Keratinocyte (primary cell): ENCODE data around the gene RNASE8. TPM values are rescaled to one million over a fixed set of nuclear protein-coding genes. Genes with fewer than 3 reads are reported as not detected.

Source experiments
- DNase-seq: peaks from one replicate; pipeline ENCODE4 v3.0.0-alpha.2; 2011; ENCODE audit warnings: low read depth, missing footprints, low spot score
- FAIRE-seq: peaks from 2 replicates; lab custom pipeline; 2011; peaks lifted over from hg19 to GRCh38; lab: Jason Lieb, UNC
- H2AFZ ChIP-seq: 2 replicates; pipeline ENCODE4 v1.6.0; 2012; ENCODE audit warnings: low read length, control low read depth, inconsistent platforms; ENCODE audit not compliant: control insufficient read depth
- H3K27ac ChIP-seq: 2 replicates; pipeline ENCODE4 v1.5.1; 2011; ENCODE audit warnings: low read length; ENCODE audit not compliant: control insufficient read depth, insufficient read depth
- H3K27me3 ChIP-seq: 3 replicates; pipeline ENCODE4 v1.6.0; 2011; ENCODE audit warnings: low read length; ENCODE audit not compliant: control insufficient read depth, insufficient read depth; ENCODE audit errors: extremely low read depth
- H3K36me3 ChIP-seq, 2 experiments: 2 replicates in 1 of 2; 3 replicates in 1 of 2; pipeline ENCODE4 v1.5.1; 2011; ENCODE audit warnings: low read length in 2 of 2, mild to moderate bottlenecking in 1 of 2; ENCODE audit not compliant: control insufficient read depth in 2 of 2, insufficient read depth in 2 of 2; ENCODE audit errors: extremely low read depth in 1 of 2
- H3K4me1 ChIP-seq: 3 replicates; pipeline ENCODE4 v1.5.1; 2011; ENCODE audit warnings: low read length; ENCODE audit not compliant: control insufficient read depth, insufficient read depth; ENCODE audit errors: extremely low read depth
- H3K4me2 ChIP-seq: 3 replicates; pipeline ENCODE4 v1.6.0; 2011; ENCODE audit warnings: low read depth, low read length; ENCODE audit not compliant: control insufficient read depth, insufficient read depth; ENCODE audit errors: extremely low read depth
- H3K4me3 ChIP-seq, 3 experiments: fragments of 200-600 bp in 1 of 3; sonication (generic) in 1 of 3; 2 replicates in 2 of 3; 3 replicates in 1 of 3; pipeline ENCODE4 v1.5.1; 2011 to 2016; ENCODE audit warnings: low read length in 3 of 3, mild to moderate bottlenecking in 3 of 3, control low read depth in 2 of 3, inconsistent platforms in 1 of 3, low read depth in 1 of 3, mixed read lengths in 1 of 3, mixed run types in 1 of 3, moderate library complexity in 1 of 3; ENCODE audit not compliant: control insufficient read depth in 2 of 3, insufficient read depth in 2 of 3; ENCODE audit errors: extremely low read depth in 1 of 3
- H3K79me2 ChIP-seq: 2 replicates; pipeline ENCODE4 v1.6.0; 2012; ENCODE audit warnings: low read length; ENCODE audit not compliant: control insufficient read depth, insufficient read depth
- H3K9ac ChIP-seq: 3 replicates; pipeline ENCODE4 v1.6.0; 2011; ENCODE audit warnings: low read length; ENCODE audit not compliant: control insufficient read depth, insufficient read depth; ENCODE audit errors: extremely low read depth
- H3K9me1 ChIP-seq: 3 replicates; pipeline ENCODE4 v1.6.0; 2011; ENCODE audit warnings: low read length; ENCODE audit not compliant: control insufficient read depth, insufficient read depth; ENCODE audit errors: extremely low read depth
- H3K9me3 ChIP-seq: 2 replicates; pipeline ENCODE4 v1.5.1; 2012; ENCODE audit warnings: low read depth, low read length; ENCODE audit not compliant: control insufficient read depth
- H4K20me1 ChIP-seq: 3 replicates; pipeline ENCODE4 v1.6.0; 2011; ENCODE audit warnings: low read length; ENCODE audit not compliant: control insufficient read depth, insufficient read depth; ENCODE audit errors: extremely low read depth
- CTCF ChIP-seq, 3 experiments: IDR thresholded peaks in 1 of 3; conservative IDR thresholded peaks in 1 of 3; optimal IDR thresholded peaks in 1 of 3; 2 replicates in 2 of 3; 3 replicates in 1 of 3; pipeline versions ENCODE3 to v1.5.1; 2011; ENCODE audit warnings: low read length in 3 of 3, mild to moderate bottlenecking in 3 of 3, moderate library complexity in 2 of 3, control low read depth in 1 of 3, inconsistent platforms in 1 of 3; ENCODE audit not compliant: insufficient read depth in 2 of 3; ENCODE audit errors: extremely low read depth in 1 of 3
- EZH2 ChIP-seq: IDR thresholded peaks from one replicate; pipeline ENCODE4 v1.6.1; 2012; ENCODE audit warnings: inconsistent platforms, mild to moderate bottlenecking, low read length, moderate library complexity
- dilution Hi-C: fragments of 300-500 bp; cut with MboI; formaldehyde crosslinking; loops from one replicate; pipeline ENCODE4 v1.7.0; 2020; ENCODE audit warnings: low sequenced_read_pairs; ENCODE audit not compliant: extremely low pct_ligation_motif_present
- polyA plus RNA-seq, 5 experiments: library from polyadenylated mRNA; depleted of rRNA in 3 of 5; stranded (reverse) in 3 of 5; stranded (forward) in 1 of 5; unstranded in 1 of 5; fragments of >200 nt; gene quantifications; 1 replicate in 1 of 5; 2 replicates in 3 of 5; 3 replicates in 1 of 5; pipeline versions ENCODE4 v1.2.1 to v1.2.3, GENCODE V29; 2011 to 2012; ENCODE audit warnings: missing spikeins in 2 of 5, low read depth in 1 of 5, low replicate concordance in 1 of 5

Gene RNASE8
- polyA plus RNA-seq, 1 donor (not counting 4 experiments of a cell fraction or from before 2014, with no cell fraction given), result not detected

GRCh38 chr14:21081521-21082142, 24.0 kb downstream of the RNASE8 start:
- Histone ChIP-seq H3K9me1 (peaks cover 3% of the 10 kb centered on the region), H3K36me3 (peaks cover 0 to 13% of the 10 kb centered on the region in 2 experiments), H3K79me2 (no peaks in the 10 kb centered on the region), H4K20me1 (no peaks in the 10 kb centered on the region), H2AFZ (no peak overlapping the region), H3K4me2 (no peak overlapping the region), H3K9ac (no peak overlapping the region), H3K27ac (no peak overlapping the region), H3K27me3 (no peaks in the 10 kb centered on the region), H3K9me3 (no peaks in the 10 kb centered on the region), H3K4me1 (peaks cover 17% of the 10 kb centered on the region), H3K4me3 (no peak overlapping the region)
- TF ChIP-seq EZH2 (no peak), CTCF (optimal IDR thresholded peaks at IDR 0.05 in 1 of 3, IDR thresholded peaks at IDR 0.05 in 1 of 3, conservative IDR thresholded peaks at IDR 0.05 in 1 of 3; ENCODE audit: extremely low read depth in 1 of 3, insufficient read depth in 2 of 3, low read length in 3 of 3) (no peak)
- FAIRE-seq (no peak), DNase-seq (no peak)
- dilution Hi-C loops, result no loop called here

GRCh38 chr14:21083565-21084325, 26.1 kb downstream of the RNASE8 start:
- DNase-seq (no peak), FAIRE-seq (no peak)
- Histone ChIP-seq H3K36me3 (peaks cover 1 to 12% of the 10 kb centered on the region in 2 experiments), H3K4me1 (peaks cover 17% of the 10 kb centered on the region), H3K27ac (no peak overlapping the region), H3K4me2 (no peak overlapping the region), H3K79me2 (no peaks in the 10 kb centered on the region), H3K9me3 (no peaks in the 10 kb centered on the region), H4K20me1 (no peaks in the 10 kb centered on the region), H3K27me3 (no peaks in the 10 kb centered on the region), H3K4me3 (no peak overlapping the region), H3K9me1 (peaks cover 3% of the 10 kb centered on the region), H2AFZ (no peak overlapping the region), H3K9ac (no peak overlapping the region)
- TF ChIP-seq EZH2, result no peak
- no peak for TF ChIP-seq CTCF (optimal IDR thresholded peaks at IDR 0.05 in 1 of 3, IDR thresholded peaks at IDR 0.05 in 1 of 3, conservative IDR thresholded peaks at IDR 0.05 in 1 of 3; ENCODE audit: extremely low read depth in 1 of 3, insufficient read depth in 2 of 3, low read length in 3 of 3)
- dilution Hi-C loops, result no loop called here
